GM12878 (cell line): ENCODE measurements around the gene SH2D2A.

ENCODE experiments used
- CEBPB ChIP-seq, 2 experiments: fragments of 150-350 bp in 1 of 2; IDR thresholded peaks; 2 replicates each; pipeline ENCODE4 v1.6.1; 2012 to 2014; ENCODE audit warnings: low read depth in 2 of 2, low read length in 2 of 2, borderline replicate concordance in 1 of 2, inconsistent platforms in 1 of 2
- EP300 ChIP-seq, 2 experiments: fragments of 150-350 bp in 1 of 2; IDR thresholded peaks; 2 replicates each; pipeline ENCODE4 v1.6.1; 2011 to 2012; ENCODE audit warnings: low read depth in 2 of 2, low read length in 2 of 2, borderline replicate concordance in 1 of 2, improper control_type of control experiment in 1 of 2, inconsistent platforms in 1 of 2; ENCODE audit not compliant: control insufficient read depth in 1 of 2
- GABPA ChIP-seq: IDR thresholded peaks from 2 replicates; pipeline ENCODE4 v1.6.1; 2014; ENCODE audit warnings: antibody characterized with exemption, low read depth, mild to moderate bottlenecking, inconsistent platforms
- MAX ChIP-seq: IDR thresholded peaks from 2 replicates; pipeline ENCODE4 v1.6.1; 2012; ENCODE audit warnings: low read depth, low read length, improper control_type of control experiment
- POLR2A ChIP-seq: IDR thresholded peaks from 2 replicates; pipeline ENCODE4 v1.6.1; 2011; ENCODE audit warnings: low read depth, mild to moderate bottlenecking, low read length
- RCOR1 ChIP-seq: conservative IDR thresholded peaks from 2 replicates; pipeline ENCODE4 v1.6.1; 2012; ENCODE audit warnings: low read depth, low read length, improper control_type of control experiment
- RFX5 ChIP-seq: IDR thresholded peaks from 2 replicates; pipeline ENCODE4 v1.6.1; 2011; ENCODE audit warnings: low read depth, low read length, improper control_type of control experiment
- TF ChIP-seq, protein P1 (sequence below), 3 experiments: IDR thresholded peaks in 2 of 3; conservative IDR thresholded peaks in 1 of 3; 2 replicates each; pipeline ENCODE4 v1.5.1; 2011; ENCODE audit warnings: low read depth in 3 of 3, low read length in 3 of 3, mild to moderate bottlenecking in 3 of 3, control low read depth in 2 of 3, moderate library complexity in 2 of 3, inconsistent platforms in 1 of 3, mixed read lengths in 1 of 3; ENCODE audit not compliant: control insufficient read depth in 2 of 3, insufficient read depth in 1 of 3; ENCODE audit errors: extremely low read depth in 1 of 3

DNA sequence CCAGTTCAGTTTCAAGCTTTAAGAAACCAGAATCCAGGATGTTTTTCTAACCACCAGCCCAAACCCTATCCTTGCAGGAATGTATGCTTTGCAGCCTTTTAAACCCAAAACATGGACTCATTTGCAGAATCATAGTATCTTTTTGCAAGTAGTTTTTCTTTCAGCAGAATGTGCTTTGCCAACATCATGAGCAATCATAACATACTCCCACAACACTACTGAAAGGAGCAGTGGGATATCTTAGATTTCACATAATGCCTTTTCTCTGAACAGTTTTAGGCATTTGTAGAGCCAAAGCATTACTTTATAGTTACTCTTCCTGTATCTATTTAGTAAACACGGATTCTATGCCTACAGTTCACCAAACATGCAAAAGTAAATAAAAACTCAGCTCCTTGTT, 10.0 kb upstream of the SH2D2A start:
- TF ChIP-seq RCOR1 (no peak), GABPA (no peak), RFX5 (no peak), CEBPB (IDR thresholded peaks at IDR 0.05; ENCODE audit: borderline replicate concordance in 1 of 2, low read depth in 2 of 2, low read length in 2 of 2) (no peak), POLR2A (no peak), EP300 (IDR thresholded peaks at IDR 0.05; ENCODE audit: borderline replicate concordance in 1 of 2, control insufficient read depth in 1 of 2, low read depth in 2 of 2, low read length in 2 of 2) (no peak), MAX (no peak)
- TF ChIP-seq, protein P1, sequence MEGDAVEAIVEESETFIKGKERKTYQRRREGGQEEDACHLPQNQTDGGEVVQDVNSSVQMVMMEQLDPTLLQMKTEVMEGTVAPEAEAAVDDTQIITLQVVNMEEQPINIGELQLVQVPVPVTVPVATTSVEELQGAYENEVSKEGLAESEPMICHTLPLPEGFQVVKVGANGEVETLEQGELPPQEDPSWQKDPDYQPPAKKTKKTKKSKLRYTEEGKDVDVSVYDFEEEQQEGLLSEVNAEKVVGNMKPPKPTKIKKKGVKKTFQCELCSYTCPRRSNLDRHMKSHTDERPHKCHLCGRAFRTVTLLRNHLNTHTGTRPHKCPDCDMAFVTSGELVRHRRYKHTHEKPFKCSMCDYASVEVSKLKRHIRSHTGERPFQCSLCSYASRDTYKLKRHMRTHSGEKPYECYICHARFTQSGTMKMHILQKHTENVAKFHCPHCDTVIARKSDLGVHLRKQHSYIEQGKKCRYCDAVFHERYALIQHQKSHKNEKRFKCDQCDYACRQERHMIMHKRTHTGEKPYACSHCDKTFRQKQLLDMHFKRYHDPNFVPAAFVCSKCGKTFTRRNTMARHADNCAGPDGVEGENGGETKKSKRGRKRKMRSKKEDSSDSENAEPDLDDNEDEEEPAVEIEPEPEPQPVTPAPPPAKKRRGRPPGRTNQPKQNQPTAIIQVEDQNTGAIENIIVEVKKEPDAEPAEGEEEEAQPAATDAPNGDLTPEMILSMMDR (IDR thresholded peaks at IDR 0.05 in 2 of 3, conservative IDR thresholded peaks at IDR 0.05 in 1 of 3; ENCODE audit: control insufficient read depth in 2 of 3, extremely low read depth in 1 of 3, insufficient read depth in 1 of 3, low read depth in 3 of 3, low read length in 3 of 3), result no peak
